ENCODE measurements around the gene AHSG. TPM values are rescaled to one million over a fixed set of nuclear protein-coding genes. Genes with fewer than 3 reads are reported as not detected.

AHSG gene
- total and polyA plus RNA-seq, 2 donors (not counting 3 experiments of a cell fraction or from before 2014, with no cell fraction given) = not detected

GRCh38 chr3:186626254-186626847 lies 13.5 kb downstream of the AHSG start:
- Histone ChIP-seq H3K79me2 (ENCODE audit: control insufficient read depth, insufficient read depth, low read length) (no peaks in the 10 kb centered on the region), H3K4me1 (ENCODE audit: control insufficient read depth, extremely low read depth, insufficient read depth, low read length) (no peaks in the 10 kb centered on the region), H4K20me1 (replicated peaks; ENCODE audit: control insufficient read depth, extremely low read depth, insufficient read depth, low read length) (no peaks in the 10 kb centered on the region), H3K4me2 (ENCODE audit: insufficient read depth, low read length) (no peak overlapping the region), H3K4me3 (replicated peaks in 1 of 3; ENCODE audit: insufficient read depth in 1 of 3, low read depth in 1 of 3, low read length in 3 of 3) (no peak overlapping the region), H3K9me1 (replicated peaks; ENCODE audit: control insufficient read depth, extremely low read depth, insufficient read depth, low read length) (no peaks in the 10 kb centered on the region), H3K9ac (replicated peaks; ENCODE audit: extremely low read depth, insufficient read depth, low read length) (no peak overlapping the region), H3K9me3 (replicated peaks; ENCODE audit: control insufficient read depth, insufficient read depth, low read length) (no peaks in the 10 kb centered on the region), H2AFZ (ENCODE audit: low read depth, low read length) (no peak overlapping the region), H3K27me3 (ENCODE audit: control insufficient read depth in 2 of 2, insufficient read depth in 2 of 2, low read length in 2 of 2) (peaks cover 0 to 4% of the 10 kb centered on the region in 2 experiments), H3K27ac (ENCODE audit: insufficient read depth, low read depth, low read length) (no peak overlapping the region), H3K36me3 (ENCODE audit: control insufficient read depth in 2 of 2, extremely low read depth in 1 of 2, insufficient read depth in 2 of 2, low read length in 2 of 2) (no peaks in the 10 kb centered on the region)
- BruUV-seq (replicated peaks) = no TSS peak
- ChIA-PET CTCF (interaction anchor here (1.5 to 1.9 kb wide), 3 partner anchors 9 to 18 kb away, joined by 3 to 8 read pairs (median 5); no protein-coding TSS in a partner anchor), POLR2A (no interaction called here)
- DNase-seq (ENCODE audit: low read depth, low spot score) = no peak
- intact Hi-C loops (cut with micrococcal nuclease) = no loop called here
- dilution Hi-C loops (cut with MboI; ENCODE audit: extremely low pct_ligation_motif_present, low sequenced_read_pairs) = no loop called here
- TF ChIP-seq POLR2AphosphoS5 (IDR thresholded peaks at IDR 0.05; ENCODE audit: insufficient read depth, low read depth, low read length) (no peak), EZH2 (IDR thresholded peaks at IDR 0.05; ENCODE audit: borderline replicate concordance, low read depth, low read length, severe bottlenecking) (no peak), MYC (IDR thresholded peaks at IDR 0.05; ENCODE audit: low read depth, low read length) (no peak), CTCF (IDR thresholded peaks at IDR 0.05; ENCODE audit: extremely low read depth in 1 of 2, insufficient read depth in 1 of 2, low read depth in 1 of 2, low read length in 2 of 2) (no peak), GATA2 (IDR thresholded peaks at IDR 0.05; ENCODE audit: insufficient read depth, insufficient read length, low read depth, low read length) (no peak), POLR2A (IDR thresholded peaks at IDR 0.05; ENCODE audit: low read depth, low read length) (no peak), FOS (IDR thresholded peaks at IDR 0.05; ENCODE audit: borderline replicate concordance, insufficient read depth, low read length) (no peak), JUN (IDR thresholded peaks at IDR 0.05; ENCODE audit: borderline replicate concordance, insufficient read depth, insufficient read length, low read depth) (no peak)
- TF ChIP-seq, protein P1, sequence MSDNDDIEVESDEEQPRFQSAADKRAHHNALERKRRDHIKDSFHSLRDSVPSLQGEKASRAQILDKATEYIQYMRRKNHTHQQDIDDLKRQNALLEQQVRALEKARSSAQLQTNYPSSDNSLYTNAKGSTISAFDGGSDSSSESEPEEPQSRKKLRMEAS (IDR thresholded peaks at IDR 0.05; ENCODE audit: insufficient read depth, insufficient read length) = no peak
- FAIRE-seq = no peak
